ENCODE data around the gene CAPS.

Gene CAPS

GRCh38 chr19:5905114-5905778 is 8.8 kb upstream of the CAPS start:
- CTCF ChIA-PET = interaction anchor here (1.8 to 4.9 kb wide), 3 partner anchors 13 to 118 kb away, joined by 4 to 41 read pairs (median 41); no protein-coding TSS in a partner anchor
- no peak for DNase-seq (ENCODE audit: low read depth, low spot score)
- peak overlapping the region; percentile 100 for H3K4me3 ChIP-seq (ENCODE audit: low read depth, low read length)
- TF ChIP-seq, protein P1, sequence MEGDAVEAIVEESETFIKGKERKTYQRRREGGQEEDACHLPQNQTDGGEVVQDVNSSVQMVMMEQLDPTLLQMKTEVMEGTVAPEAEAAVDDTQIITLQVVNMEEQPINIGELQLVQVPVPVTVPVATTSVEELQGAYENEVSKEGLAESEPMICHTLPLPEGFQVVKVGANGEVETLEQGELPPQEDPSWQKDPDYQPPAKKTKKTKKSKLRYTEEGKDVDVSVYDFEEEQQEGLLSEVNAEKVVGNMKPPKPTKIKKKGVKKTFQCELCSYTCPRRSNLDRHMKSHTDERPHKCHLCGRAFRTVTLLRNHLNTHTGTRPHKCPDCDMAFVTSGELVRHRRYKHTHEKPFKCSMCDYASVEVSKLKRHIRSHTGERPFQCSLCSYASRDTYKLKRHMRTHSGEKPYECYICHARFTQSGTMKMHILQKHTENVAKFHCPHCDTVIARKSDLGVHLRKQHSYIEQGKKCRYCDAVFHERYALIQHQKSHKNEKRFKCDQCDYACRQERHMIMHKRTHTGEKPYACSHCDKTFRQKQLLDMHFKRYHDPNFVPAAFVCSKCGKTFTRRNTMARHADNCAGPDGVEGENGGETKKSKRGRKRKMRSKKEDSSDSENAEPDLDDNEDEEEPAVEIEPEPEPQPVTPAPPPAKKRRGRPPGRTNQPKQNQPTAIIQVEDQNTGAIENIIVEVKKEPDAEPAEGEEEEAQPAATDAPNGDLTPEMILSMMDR (IDR thresholded peaks at IDR 0.05; ENCODE audit: insufficient read depth, low read length, missing control alignments) = no peak
- POLR2A ChIA-PET = no interaction called here

GRCh38 chr19:5907241-5907640 is 6.8 kb upstream of the CAPS start:
- ChIA-PET POLR2A (no interaction called here), CTCF (interaction anchor here (1.2 kb wide), 1 partner anchor 103 kb away, joined by 3 read pairs; no protein-coding TSS in a partner anchor)
- TF ChIP-seq, protein P1 (IDR thresholded peaks at IDR 0.05; ENCODE audit: insufficient read depth, low read length, missing control alignments) = no peak

DNA sequence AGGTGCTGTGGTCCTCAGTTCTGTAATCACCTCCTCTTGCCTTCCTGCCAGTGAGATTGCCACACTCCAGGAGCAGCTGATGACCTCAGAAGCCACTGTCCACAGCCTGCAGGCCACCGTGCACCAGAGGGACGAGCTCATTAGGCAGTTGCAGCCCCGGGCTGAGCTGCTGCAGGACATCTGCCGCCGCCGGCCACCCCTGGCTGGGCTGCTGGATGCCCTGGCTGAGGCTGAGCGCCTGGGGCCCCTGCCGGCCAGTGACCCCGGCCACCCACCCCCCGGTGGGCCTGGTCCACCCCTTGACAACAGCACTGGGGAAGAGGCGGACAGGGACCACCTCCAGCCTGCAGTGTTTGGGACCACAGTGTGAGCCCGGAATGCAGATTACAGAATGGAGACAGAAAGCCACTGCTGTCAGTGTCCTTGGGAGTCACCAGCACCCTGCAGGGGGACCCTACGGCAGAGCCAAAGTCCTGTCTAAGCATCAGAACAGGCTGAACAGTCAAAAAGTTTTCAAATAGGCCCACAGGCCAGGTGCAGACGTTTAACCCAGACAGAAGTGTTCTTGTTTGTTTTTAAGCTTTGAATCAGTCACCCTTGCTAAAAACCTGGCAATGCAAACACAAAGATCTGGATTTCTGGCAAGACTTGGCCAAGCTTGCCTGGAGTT is 5.1 kb upstream of the CAPS start:
- CTCF ChIA-PET = interaction anchor here (0.9 kb wide), 1 partner anchor 105 kb away, joined by 3 read pairs; no protein-coding TSS in a partner anchor
- no peak overlapping the region for H3K4me3 ChIP-seq (ENCODE audit: low read depth, low read length)
- TF ChIP-seq, protein P1 (IDR thresholded peaks at IDR 0.05; ENCODE audit: insufficient read depth, low read length, missing control alignments) = no peak
- DNase-seq (ENCODE audit: low read depth, low spot score) = no peak
- POLR2A ChIA-PET = no interaction called here

More at GRCh38 chr19:5907241-5907640, 6.8 kb upstream of the CAPS start:
- no peak for DNase-seq (ENCODE audit: low read depth, low spot score)
- no peak overlapping the region for H3K4me3 ChIP-seq (ENCODE audit: low read depth, low read length)

- ChIA-PET POLR2A (no interaction called here), CTCF (interaction anchor here (1.4 kb wide), 1 partner anchor 9 kb away, joined by 3 read pairs; no protein-coding TSS in a partner anchor)
- no peak for DNase-seq (ENCODE audit: low read depth, low spot score)
- H3K4me3 ChIP-seq (ENCODE audit: low read depth, low read length) = no peak overlapping the region
- TF ChIP-seq, protein P1 (IDR thresholded peaks at IDR 0.05; ENCODE audit: insufficient read depth, low read length, missing control alignments) = no peak
Measured at GRCh38 chr19:5910638-5910907, 3.5 kb upstream of the CAPS start.

DNA sequence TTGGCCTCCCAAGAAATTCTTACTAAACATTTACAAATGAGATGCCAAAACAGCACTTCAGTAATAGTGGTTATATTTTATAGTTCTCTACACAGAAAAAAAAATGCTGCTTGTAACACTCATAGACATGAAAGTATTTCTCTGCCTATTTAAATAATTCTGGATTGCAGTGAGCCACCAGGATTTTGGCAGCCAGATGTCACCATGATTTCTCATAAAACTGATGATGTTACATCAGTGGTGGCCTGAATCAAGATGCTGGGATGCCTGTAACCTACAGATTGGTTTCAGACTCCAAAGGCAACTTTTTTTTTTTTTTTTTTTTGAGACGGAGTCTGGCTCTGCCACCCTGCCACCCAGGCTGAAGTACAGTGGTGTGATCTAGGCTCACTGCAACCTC is 2.7 kb upstream of the CAPS start:
- no peak overlapping the region for H3K4me3 ChIP-seq (ENCODE audit: low read depth, low read length)
- TF ChIP-seq, protein P1 (IDR thresholded peaks at IDR 0.05; ENCODE audit: insufficient read depth, low read length, missing control alignments) = no peak
- no peak for DNase-seq (ENCODE audit: low read depth, low spot score)
- POLR2A ChIA-PET = no interaction called here
- CTCF ChIA-PET = interaction anchor here (1.3 to 1.4 kb wide), 2 partner anchors 10 to 107 kb away, joined by 3 to 5 read pairs; partner anchors contain the start of gene NRTN

DNA sequence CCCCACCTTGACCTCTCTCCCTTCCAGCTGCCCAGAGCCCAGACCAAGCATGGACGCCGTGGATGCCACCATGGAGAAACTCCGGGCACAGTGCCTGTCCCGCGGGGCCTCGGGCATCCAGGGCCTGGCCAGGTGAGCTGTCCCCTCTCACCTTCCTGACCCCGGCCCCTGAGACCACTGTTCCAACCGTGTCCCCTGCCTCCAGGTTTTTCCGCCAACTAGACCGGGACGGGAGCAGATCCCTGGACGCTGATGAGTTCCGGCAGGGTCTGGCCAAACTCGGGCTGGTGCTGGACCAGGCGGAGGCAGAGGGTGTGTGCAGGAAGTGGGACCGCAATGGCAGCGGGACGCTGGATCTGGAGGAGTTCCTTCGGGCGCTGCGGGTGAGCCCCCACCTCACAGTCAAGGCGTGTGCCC is 312 bp downstream of the CAPS start:
- ChIA-PET CTCF (interaction anchor here (0.9 to 1.3 kb wide), 3 partner anchors 20 to 54 kb away, joined by 3 read pairs; no protein-coding TSS in a partner anchor), POLR2A (no interaction called here)
- TF ChIP-seq, protein P1 (IDR thresholded peaks at IDR 0.05; ENCODE audit: insufficient read depth, low read length, missing control alignments) = no peak
- no peak for DNase-seq (ENCODE audit: low read depth, low spot score)
- no peak overlapping the region for H3K4me3 ChIP-seq (ENCODE audit: low read depth, low read length)
